T-helper 2 cell (primary cell): ENCODE data around the gene METTL25.

ENCODE experiments used
- DNase-seq, 5 experiments: peaks; one replicate each; pipeline versions ENCODE4 v3.0.0 to v3.0.0-alpha.2; 2012 to 2022

The METTL25 gene

DNA sequence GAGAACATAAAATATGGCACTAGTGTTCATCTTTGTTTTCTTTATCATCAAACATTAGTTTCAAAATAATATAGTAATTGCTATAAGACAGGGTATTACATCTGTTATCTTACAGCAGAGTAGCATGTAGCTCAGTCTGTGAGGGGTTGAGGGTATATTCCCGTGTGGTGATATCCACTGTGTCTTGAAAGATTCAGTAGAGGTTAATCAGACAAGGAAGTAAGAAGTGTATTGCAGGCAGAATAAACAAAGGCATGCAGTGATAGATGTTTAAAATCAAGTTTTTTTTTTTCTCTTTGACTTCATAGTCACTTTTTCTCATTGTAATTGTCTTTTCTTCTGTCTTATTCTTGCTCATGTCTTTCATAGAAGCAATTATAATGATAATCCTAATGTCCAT is 48.3 kb downstream of the METTL25 start:
- DNase-seq: no peak

- no peak for DNase-seq
Measured at GRCh38 chr12:82407481-82407880, 49.2 kb downstream of the METTL25 start.

- no peak for DNase-seq
Measured at GRCh38 chr12:82408844-82409243, 50.5 kb downstream of the METTL25 start.

DNA sequence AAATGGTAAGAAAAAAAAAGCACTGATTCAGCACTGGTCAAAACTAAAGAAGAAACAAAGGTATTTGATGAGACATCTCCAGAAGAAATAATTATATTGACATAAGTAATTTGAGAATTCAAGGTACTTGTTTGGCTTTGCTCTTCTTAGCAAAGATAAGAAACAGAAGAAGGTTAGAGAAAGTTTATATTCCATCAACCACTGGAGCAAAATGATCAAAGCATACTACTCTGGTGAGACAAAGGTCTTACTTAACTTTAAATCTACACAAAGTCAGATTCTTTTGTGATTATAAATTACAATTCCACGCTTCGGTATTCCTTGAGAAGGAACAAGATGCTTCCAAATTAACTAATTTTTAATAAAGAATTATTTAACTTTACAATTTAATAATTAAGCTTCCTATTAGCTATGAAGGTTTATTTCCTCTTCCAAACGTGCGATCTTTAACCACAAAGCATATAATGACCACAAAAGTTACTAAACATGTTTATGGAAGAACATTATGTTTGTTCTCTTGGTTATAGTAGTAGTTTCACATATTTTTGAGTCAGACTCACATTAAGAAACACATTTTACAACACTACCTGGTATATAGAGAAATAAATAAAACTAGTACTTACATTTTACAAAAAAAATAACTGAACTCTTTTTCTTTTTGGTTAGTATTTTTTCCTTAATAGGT is 53.4 kb downstream of the METTL25 start:
- DNase-seq: no peak

- no peak for DNase-seq
Measured at GRCh38 chr12:82412246-82412645, 53.9 kb downstream of the METTL25 start.

GRCh38 chr12:82414044-82414443 is 55.7 kb downstream of the METTL25 start:
- no peak for DNase-seq

DNA sequence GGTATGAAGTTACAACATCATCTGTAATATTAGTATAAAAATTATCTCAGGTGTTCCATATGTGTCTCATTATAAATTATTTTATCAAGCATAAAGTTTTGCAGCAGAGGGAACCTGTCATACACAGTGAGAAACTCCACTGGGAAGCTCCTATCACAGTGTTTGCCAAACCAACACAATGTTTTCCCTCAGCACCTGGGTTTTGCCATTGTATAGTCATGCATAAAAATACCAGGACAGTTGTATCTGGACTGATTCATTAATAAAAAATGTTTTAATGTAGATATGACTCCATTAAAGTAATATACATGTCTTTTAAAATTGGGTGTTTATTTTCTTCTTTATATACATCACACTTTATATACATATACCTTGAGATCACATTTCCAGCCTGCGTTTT is 56.6 kb downstream of the METTL25 start:
- DNase-seq: no peak

DNA sequence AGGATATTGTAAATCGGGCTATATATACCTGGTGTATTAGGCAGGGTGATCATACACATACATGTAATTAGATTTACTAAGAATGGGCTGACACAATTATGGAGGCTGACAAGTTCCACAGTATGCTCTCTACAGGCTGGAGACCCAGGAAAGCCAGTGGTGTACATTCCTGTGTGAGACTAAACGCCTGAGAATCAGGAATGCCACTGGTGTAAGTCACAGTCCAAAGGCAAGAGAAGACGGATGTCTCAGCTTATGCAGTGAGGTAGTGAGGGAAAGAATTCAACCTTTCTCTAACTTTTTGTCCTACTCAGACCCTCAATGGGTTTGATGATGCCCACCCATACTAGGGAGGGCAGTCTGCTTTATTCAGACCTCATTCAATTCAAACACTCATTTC is 57.1 kb downstream of the METTL25 start:
- DNase-seq: no peak

GRCh38 chr12:82425241-82425640 is 66.9 kb downstream of the METTL25 start:
- DNase-seq: no peak

- peak in 2 of 5 experiments; percentile 3 to 45 for DNase-seq
Measured at GRCh38 chr12:82426081-82426480, 67.8 kb downstream of the METTL25 start.

- no peak for DNase-seq
Measured at GRCh38 chr12:82426586-82426985, 68.3 kb downstream of the METTL25 start.

DNA sequence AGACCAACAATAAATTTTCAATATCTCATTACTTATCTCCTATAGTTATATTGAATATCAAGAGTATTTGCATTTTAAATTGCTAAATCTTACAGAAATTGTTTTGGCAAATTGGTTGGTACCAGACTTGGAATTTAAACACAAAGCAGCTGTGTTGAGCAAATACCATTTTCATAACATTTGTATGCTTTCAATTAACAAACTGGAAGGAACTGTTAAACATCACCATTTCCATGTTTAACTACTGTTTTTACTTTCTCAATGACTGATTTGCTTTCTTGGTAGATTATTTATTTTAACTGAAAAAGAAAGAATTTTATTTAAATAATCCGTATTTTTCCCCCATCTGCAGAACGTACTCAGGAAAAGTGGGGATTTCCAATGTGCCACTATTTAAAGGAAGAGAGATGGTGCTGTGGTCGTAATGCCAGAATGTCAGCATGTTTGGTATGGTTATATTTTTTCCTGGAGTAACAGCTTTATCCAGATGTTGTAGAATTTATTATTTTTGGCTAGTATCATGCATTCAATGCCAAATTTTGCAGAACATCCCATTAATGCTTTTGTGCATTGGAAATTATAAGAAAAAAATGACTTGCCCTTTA is 72.3 kb downstream of the METTL25 start:
- DNase-seq: no peak

GRCh38 chr12:82434392-82434911 is 76.1 kb downstream of the METTL25 start:
- DNase-seq: no peak

DNA sequence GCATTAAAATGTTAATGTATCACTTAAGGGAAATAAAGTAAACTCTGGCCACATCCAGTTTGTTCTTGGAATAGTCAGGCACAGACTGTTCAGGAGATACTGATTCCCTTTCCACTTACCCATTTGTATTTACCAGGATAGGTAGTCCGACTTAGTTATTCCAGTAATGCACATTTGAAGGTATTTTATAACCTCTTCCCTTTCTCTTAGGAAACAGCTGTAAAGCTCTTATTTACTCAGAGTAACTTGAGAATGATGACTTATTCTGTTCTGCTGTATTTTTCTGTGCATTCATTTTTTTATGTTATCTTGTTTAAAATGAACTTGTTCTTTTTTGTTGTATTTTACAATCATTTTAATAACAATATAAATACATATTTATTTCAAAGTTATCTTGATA is 78.0 kb downstream of the METTL25 start:
- no peak for DNase-seq

- peak in 1 of 5 experiments; percentile 3 for DNase-seq
Measured at GRCh38 chr12:82437744-82438143, 79.4 kb downstream of the METTL25 start.

GRCh38 chr12:82438356-82438755 is 80.0 kb downstream of the METTL25 start:
- DNase-seq: peak in 1 of 5 experiments; percentile 3

GRCh38 chr12:82440885-82441284 is 82.6 kb downstream of the METTL25 start:
- no peak for DNase-seq

GRCh38 chr12:82448911-82449578 is 90.7 kb downstream of the METTL25 start:
- DNase-seq: no peak

DNA sequence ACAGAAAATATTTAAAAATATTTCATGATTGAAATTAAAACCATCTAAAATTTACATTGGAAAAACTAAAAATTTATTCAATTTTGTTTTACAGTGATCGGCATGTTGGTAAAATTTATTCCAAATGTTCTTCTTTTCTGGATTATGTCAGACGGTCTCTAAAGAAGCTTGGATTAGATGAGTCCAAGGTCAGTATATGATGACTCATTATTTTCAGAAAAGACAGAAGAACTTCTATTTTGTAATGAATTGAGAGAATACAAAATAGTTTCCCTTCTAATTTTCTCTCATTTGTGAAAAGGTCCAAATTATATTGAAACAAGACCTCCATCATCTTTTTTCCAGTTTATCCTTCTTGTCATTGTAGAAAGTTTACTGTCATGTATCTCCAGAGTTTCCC is 98.3 kb downstream of the METTL25 start:
- no peak for DNase-seq

DNA sequence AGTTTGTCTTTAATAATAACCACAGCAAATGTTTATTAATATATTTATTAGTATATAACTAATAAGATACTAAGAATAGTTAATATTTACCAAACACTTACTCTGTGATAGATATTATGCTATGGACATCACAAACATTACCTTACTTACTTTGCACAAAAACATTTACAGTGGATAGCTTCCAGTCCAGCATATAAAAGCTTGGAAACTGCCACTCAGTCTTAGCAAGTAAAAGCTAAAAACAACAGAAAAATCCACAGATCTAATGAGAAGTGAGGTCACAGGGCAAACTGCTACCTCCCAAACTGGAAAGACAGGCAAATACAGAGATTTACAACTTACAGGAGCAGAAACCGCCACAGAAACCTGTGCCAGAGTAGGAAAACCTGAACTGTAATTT is 99.8 kb downstream of the METTL25 start:
- no peak for DNase-seq

- DNase-seq: no peak
Measured at GRCh38 chr12:82461393-82461792, 103.1 kb downstream of the METTL25 start.

DNA sequence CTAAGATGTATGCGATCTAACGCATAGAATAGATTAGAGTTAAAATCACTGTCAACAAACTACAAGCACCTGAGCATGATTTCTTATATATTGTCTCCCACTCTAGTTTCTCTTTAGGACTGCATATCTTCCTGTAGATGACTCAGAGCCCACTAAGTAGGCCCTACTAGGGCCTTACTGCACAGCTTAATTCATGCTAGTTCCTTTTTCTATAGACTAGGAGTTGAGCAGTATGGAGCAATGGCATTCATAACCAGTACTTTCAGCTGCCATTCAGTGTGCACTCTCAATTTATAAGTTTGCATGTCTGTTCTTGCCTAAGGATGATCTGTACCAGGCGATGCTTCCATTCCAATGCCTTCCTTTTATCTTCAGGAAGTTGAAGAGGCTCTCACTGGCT is 103.5 kb downstream of the METTL25 start:
- DNase-seq: no peak

DNA sequence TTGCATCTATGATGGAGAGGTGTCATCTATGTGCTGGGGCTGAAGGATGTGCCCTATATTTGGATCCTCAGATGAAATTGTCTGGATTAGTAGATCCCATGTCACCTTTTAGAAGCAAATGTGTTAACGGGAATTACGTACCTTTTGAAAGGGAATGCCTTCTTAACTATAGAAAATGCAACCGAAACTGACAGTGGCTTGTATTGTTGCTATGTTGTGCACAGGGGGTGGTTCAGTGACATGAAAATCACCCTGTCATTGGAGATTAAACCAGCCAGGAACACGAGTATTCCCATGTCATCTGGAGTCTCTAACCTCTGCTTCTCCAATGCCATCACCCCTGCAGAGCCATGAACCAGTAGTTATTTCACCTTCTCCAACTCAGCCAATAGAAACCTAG is 110.2 kb downstream of the METTL25 start:
- no peak for DNase-seq

DNA sequence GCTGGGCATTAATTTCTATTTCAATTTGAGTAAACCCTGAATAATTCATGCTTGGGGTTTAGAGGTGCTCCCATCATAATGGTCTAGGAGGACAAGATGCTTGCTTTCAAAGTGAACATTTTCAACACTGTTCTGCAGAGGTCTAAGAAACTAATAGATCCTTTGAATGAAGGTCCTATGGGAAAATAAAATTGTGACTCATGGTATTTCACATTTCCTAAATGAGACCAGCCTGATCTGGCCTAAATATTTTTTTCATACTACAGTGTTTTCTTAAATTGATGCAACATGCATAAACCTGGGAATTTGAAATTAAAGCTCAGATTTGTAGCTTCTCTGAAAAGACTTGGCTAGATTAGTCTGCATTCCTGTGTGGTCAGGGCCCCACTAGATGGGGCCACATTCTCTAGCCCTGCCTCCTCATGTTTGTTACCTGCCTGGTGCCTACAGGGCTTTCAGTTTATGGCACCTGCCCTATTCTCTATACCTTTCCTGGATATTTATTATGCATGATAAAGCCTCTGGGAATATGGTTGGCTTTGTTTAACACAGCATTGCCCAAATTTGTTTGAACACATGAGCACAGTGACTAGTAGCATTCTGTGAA is 112.7 kb downstream of the METTL25 start:
- no peak for DNase-seq
